IMR-90 (cell line): Measurements from ENCODE around the gene TENM4. TPM values are rescaled to one million over a fixed set of nuclear protein-coding genes. Genes with fewer than 3 reads are reported as not detected.

ENCODE experiments used
- ATAC-seq: fragments of 200-7000 bp; cut with Tn5 transposase; 2 replicates; pipeline ENCODE4 v1.9.1; 2020; ENCODE audit warnings: low read depth, mild to moderate bottlenecking, moderate library complexity
- BruUV-seq: library from RNA; stranded (reverse); fragments of 400-500 nt; replicated peaks from 2 replicates; lab custom pipeline; 2021; lab: Mats Ljungman, UMichigan
- CTCF ChIA-PET: fragments of 300-600 bp; formaldehyde crosslinking; extraction: SDS; loops from one replicate; lab custom pipeline; 2021; ENCODE audit warnings: antibody characterized with exemption; lab: Yijun Ruan, JAX
- POLR2A ChIA-PET: fragments of 300-600 bp; sonication (Branson Sonifier 250); formaldehyde crosslinking; loops from one replicate; lab custom pipeline; 2022; ENCODE audit warnings: antibody characterized with exemption; ENCODE audit not compliant: unreplicated experiment; lab: Charles Lee
- DNase-seq: peaks from one replicate; pipeline ENCODE4 v3.0.0; 2013
- H2AFZ ChIP-seq: replicated peaks from 2 replicates; pipeline ENCODE3; 2013; ENCODE audit warnings: low read length, mild to moderate bottlenecking; ENCODE audit not compliant: poor library complexity
- H2AK5ac ChIP-seq: 2 replicates; pipeline ENCODE4 v1.6.1; 2013; ENCODE audit warnings: low read depth, low read length, inconsistent platforms
- H2AK9ac ChIP-seq: replicated peaks from 2 replicates; pipeline ENCODE3; 2013; ENCODE audit warnings: mild to moderate bottlenecking, low read depth, low read length, moderate library complexity; ENCODE audit not compliant: poor library complexity
- H2BK120ac ChIP-seq: 2 replicates; pipeline ENCODE4 v1.6.1; 2013; ENCODE audit warnings: low read depth, low read length, inconsistent platforms
- H2BK15ac ChIP-seq: 3 replicates; pipeline ENCODE4 v1.6.1; 2013; ENCODE audit warnings: low read depth, low read length, inconsistent platforms
- H2BK20ac ChIP-seq: 2 replicates; pipeline ENCODE4 v1.6.1; 2013; ENCODE audit warnings: low read depth, mild to moderate bottlenecking, inconsistent platforms, low read length, moderate library complexity
- H2BK5ac ChIP-seq: 2 replicates; pipeline ENCODE4 v1.6.1; 2013; ENCODE audit warnings: mild to moderate bottlenecking, low read depth, low read length, inconsistent platforms; ENCODE audit not compliant: poor library complexity, severe bottlenecking
- H3K14ac ChIP-seq: replicated peaks from 2 replicates; pipeline ENCODE4 v1.6.1; 2013; ENCODE audit warnings: low read depth, low read length, inconsistent platforms
- H3K18ac ChIP-seq: 2 replicates; pipeline ENCODE4 v1.6.1; 2013; ENCODE audit warnings: low read depth, low read length, control low read depth
- H3K23ac ChIP-seq: 2 replicates; pipeline ENCODE4 v1.6.1; 2013; ENCODE audit warnings: low read depth, low read length, inconsistent platforms
- H3K27ac ChIP-seq: 2 replicates; pipeline ENCODE4 v1.5.1; 2013; ENCODE audit warnings: mild to moderate bottlenecking, control low read depth, low read length; ENCODE audit not compliant: insufficient read depth
- H3K27me3 ChIP-seq: 2 replicates; pipeline ENCODE4 v1.6.1; 2013; ENCODE audit warnings: low read length; ENCODE audit not compliant: control insufficient read depth, insufficient read depth
- H3K36me3 ChIP-seq: 2 replicates; pipeline ENCODE4 v1.6.1; 2013; ENCODE audit warnings: low read length, mixed read lengths; ENCODE audit not compliant: control insufficient read depth, insufficient read depth
- H3K4ac ChIP-seq: 2 replicates; pipeline ENCODE4 v1.6.1; 2013; ENCODE audit warnings: low read depth, low read length, inconsistent platforms
- H3K4me1 ChIP-seq: 2 replicates; pipeline ENCODE4 v1.6.1; 2013; ENCODE audit warnings: low read length, mixed read lengths; ENCODE audit not compliant: control insufficient read depth, insufficient read depth
- H3K4me2 ChIP-seq: 2 replicates; pipeline ENCODE4 v1.6.1; 2013; ENCODE audit warnings: low read depth, mild to moderate bottlenecking, control low read depth, low read length, moderate library complexity
- H3K4me3 ChIP-seq: 2 replicates; pipeline ENCODE4 v1.5.1; 2013; ENCODE audit warnings: low read depth, mild to moderate bottlenecking, control low read depth, low read length, moderate library complexity; ENCODE audit not compliant: insufficient read depth
- H3K56ac ChIP-seq: 2 replicates; pipeline ENCODE4 v1.6.1; 2013; ENCODE audit warnings: low read length, inconsistent platforms; ENCODE audit not compliant: insufficient read depth; ENCODE audit errors: extremely low read depth
- H3K79me1 ChIP-seq, 2 experiments: 2 replicates each; pipeline ENCODE4 v1.6.1; 2013; ENCODE audit warnings: low read length in 2 of 2, inconsistent platforms in 1 of 2, low read depth in 1 of 2
- H3K9ac ChIP-seq: 2 replicates; pipeline ENCODE4 v1.6.1; 2013; ENCODE audit warnings: low read depth, low read length, control low read depth
- H3K9me1 ChIP-seq: 2 replicates; pipeline ENCODE4 v1.6.1; 2013; ENCODE audit warnings: low read length, inconsistent platforms; ENCODE audit not compliant: insufficient read depth
- H3K9me3 ChIP-seq: 2 replicates; pipeline ENCODE4 v1.6.1; 2013; ENCODE audit warnings: low read length; ENCODE audit not compliant: control insufficient read depth, insufficient read depth
- H4K20me1 ChIP-seq: 2 replicates; pipeline ENCODE4 v1.6.1; 2013; ENCODE audit warnings: low read length, inconsistent platforms; ENCODE audit not compliant: insufficient read depth
- H4K5ac ChIP-seq: 2 replicates; pipeline ENCODE4 v1.6.1; 2013; ENCODE audit warnings: mild to moderate bottlenecking, low read depth, low read length, control low read depth
- H4K8ac ChIP-seq, 2 experiments: 2 replicates each; pipeline ENCODE4 v1.6.1; 2013; ENCODE audit warnings: low read depth in 2 of 2, low read length in 2 of 2, control low read depth in 1 of 2, inconsistent platforms in 1 of 2
- H4K91ac ChIP-seq: 2 replicates; pipeline ENCODE4 v1.6.1; 2013; ENCODE audit warnings: low read depth, low read length, inconsistent platforms; ENCODE audit not compliant: insufficient read depth
- BHLHE40 ChIP-seq: fragments of 150-350 bp; IDR thresholded peaks from 2 replicates; pipeline ENCODE4 v1.6.1; 2016; ENCODE audit warnings: mild to moderate bottlenecking, low read depth, low read length
- CEBPB ChIP-seq: IDR thresholded peaks from 2 replicates; pipeline ENCODE4 v1.6.1; 2012; ENCODE audit warnings: low read depth, low read length, improper control_type of control experiment
- WGBS, 2 experiments: methylation state at CpG; one replicate each; pipeline versions ENCODE4 v1.1.5 to v1.1.7; 2013; ENCODE audit warnings: missing lambda C conversion rate in 2 of 2; ENCODE audit not compliant: insufficient read length in 1 of 2; ENCODE audit errors: extremely low coverage in 2 of 2; 5-methylcytosine and 5-hydroxymethylcytosine counted together
- dilution Hi-C: fragments of 300-500 bp; cut with HindIII; formaldehyde crosslinking; loops from one replicate; pipeline ENCODE4 v1.14.3; 2018; ENCODE audit warnings: low sequenced_read_pairs; ENCODE audit not compliant: unreplicated experiment
- in situ Hi-C: fragments of 300-500 bp; cut with MboI; formaldehyde crosslinking; loops from 3 replicates; pipeline ENCODE4 v1.14.3; 2019; ENCODE audit warnings: low sequenced_read_pairs, inconsistent platforms, mixed read lengths
- intact Hi-C: fragments of 100-400 bp; cut with micrococcal nuclease; formaldehyde crosslinking; loops from 2 replicates; pipeline ENCODE4 v1.10.0; 2022
- polyA plus RNA-seq, 3 experiments: library from polyadenylated mRNA; depleted of rRNA; stranded (reverse); fragments of >200 nt; gene quantifications; 2 replicates each; pipeline ENCODE4 v1.2.3, GENCODE V29; 2012; ENCODE audit warnings: low replicate concordance in 1 of 3
- total RNA-seq: library from RNA; depleted of rRNA; stranded (reverse); fragments of >200 nt; gene quantifications from 2 replicates; pipeline ENCODE4 v1.2.3, GENCODE V29; 2012

TENM4 gene
- total and polyA plus RNA-seq, 2 of the 4 experiments (the other 2 are of a cell fraction) = 7.4 to 9.0 TPM

GRCh38 chr11:78773077-78773476 lies 667.8 kb downstream of the TENM4 start:
- no TSS peak for BruUV-seq
- H2BK5ac ChIP-seq = no peak overlapping the region
- no peak overlapping the region for H3K4me3 ChIP-seq
- H2AK5ac ChIP-seq = no peak overlapping the region
- no peak overlapping the region for H3K56ac ChIP-seq
- in situ Hi-C loops = no loop called here
- H3K9me1 ChIP-seq = no peaks in the 10 kb centered on the region; the same call in 1 of the 2 replicates
- no peak overlapping the region for H3K9ac ChIP-seq
- no peak overlapping the region for H4K91ac ChIP-seq
- ATAC-seq (peak; percentile 63), DNase-seq (peak; percentile 71)
- dilution Hi-C loops = no loop called here
- no peak overlapping the region for H3K27ac ChIP-seq
- no peak overlapping the region for H2AK9ac ChIP-seq
- peaks cover 6% of the 10 kb centered on the region; the same call in 1 of the 2 replicates for H3K4me1 ChIP-seq
- H3K23ac ChIP-seq = no peak overlapping the region
- no peaks in the 10 kb centered on the region for H3K79me1 ChIP-seq
- CTCF ChIA-PET = interaction anchor here (1.0 to 1.2 kb wide), 2 partner anchors 11 to 25 kb away, joined by 3 to 4 read pairs; no protein-coding TSS in a partner anchor
- H2BK120ac ChIP-seq = no peak overlapping the region
- no peak overlapping the region for H3K4me2 ChIP-seq
- H3K36me3 ChIP-seq = peaks cover 3% of the 10 kb centered on the region; the same call in 1 of the 2 replicates
- WGBS, 2 experiments = 58% methylated on average over 2 of the region's 5 CpGs; no CpG with 5 or more reads in 1 of the 2 experiments
- H4K5ac ChIP-seq = no peak overlapping the region
- no peak overlapping the region for H3K14ac ChIP-seq
- no peak overlapping the region for H4K8ac ChIP-seq
- POLR2A ChIA-PET = no interaction called here
- intact Hi-C loops = no loop called here
- H3K4ac ChIP-seq = no peak overlapping the region
- no peaks in the 10 kb centered on the region for H3K27me3 ChIP-seq
- peak; percentile 79 for TF ChIP-seq CEBPB
- TF ChIP-seq BHLHE40 = no peak
- H2AFZ ChIP-seq = no peak overlapping the region
- no peak overlapping the region for H3K18ac ChIP-seq
- no peak overlapping the region for H2BK15ac ChIP-seq
- H2BK20ac ChIP-seq = no peak overlapping the region
- no peaks in the 10 kb centered on the region for H3K9me3 ChIP-seq
- no peaks in the 10 kb centered on the region for H4K20me1 ChIP-seq
